H9 (cell line): ENCODE measurements around the gene FAM221B. TPM values are rescaled to one million over a fixed set of nuclear protein-coding genes. Genes with fewer than 3 reads are reported as not detected.

Experiments used
- DNase-seq: peaks from one replicate; pipeline ENCODE4 v3.0.0-alpha.2; 2017
- H2AFZ ChIP-seq: one replicate; pipeline ENCODE4 v1.6.1; 2013; ENCODE audit warnings: mild to moderate bottlenecking, low read length, control low read depth, moderate library complexity
- H2AK5ac ChIP-seq: 2 replicates; pipeline ENCODE4 v1.6.1; 2013; ENCODE audit warnings: low read length, control low read depth, mixed read lengths; ENCODE audit not compliant: insufficient read length
- H2BK120ac ChIP-seq: one replicate; pipeline ENCODE4 v1.6.1; 2013; ENCODE audit warnings: low read depth, mild to moderate bottlenecking, low read length, control low read depth, inconsistent platforms; ENCODE audit not compliant: poor library complexity, severe bottlenecking
- H2BK12ac ChIP-seq: 2 replicates; pipeline ENCODE4 v1.6.1; 2013; ENCODE audit warnings: low read length, control low read depth, mixed read lengths, low read depth; ENCODE audit not compliant: insufficient read length
- H2BK15ac ChIP-seq: 2 replicates; pipeline ENCODE4 v1.6.1; 2013; ENCODE audit warnings: low read depth, low read length, control low read depth
- H2BK20ac ChIP-seq: one replicate; pipeline ENCODE4 v1.6.1; 2013; ENCODE audit warnings: low read depth, mild to moderate bottlenecking, low read length, control low read depth, inconsistent platforms; ENCODE audit not compliant: poor library complexity, severe bottlenecking
- H2BK5ac ChIP-seq: 2 replicates; pipeline ENCODE4 v1.6.1; 2013; ENCODE audit warnings: low read length, control low read depth, mixed read lengths; ENCODE audit not compliant: insufficient read length
- H3K14ac ChIP-seq: 2 replicates; pipeline ENCODE4 v1.6.1; 2013; ENCODE audit warnings: low read length, control low read depth; ENCODE audit not compliant: insufficient read depth
- H3K18ac ChIP-seq: 2 replicates; pipeline ENCODE4 v1.6.1; 2013; ENCODE audit warnings: low read depth, mild to moderate bottlenecking, mixed read lengths, low read length, control low read depth; ENCODE audit not compliant: insufficient read length
- H3K23ac ChIP-seq: 2 replicates; pipeline ENCODE4 v1.6.1; 2013; ENCODE audit warnings: low read length, control low read depth, mixed read lengths, low read depth; ENCODE audit not compliant: insufficient read length
- H3K23me2 ChIP-seq: 2 replicates; pipeline ENCODE4 v1.6.1; 2013; ENCODE audit warnings: low read depth, mild to moderate bottlenecking, mixed read lengths, low read length, control low read depth; ENCODE audit not compliant: insufficient read length, poor library complexity, severe bottlenecking
- H3K27ac ChIP-seq: 2 replicates; pipeline ENCODE4 v1.5.1; 2013; ENCODE audit warnings: low read length, control low read depth, mixed read lengths, low read depth; ENCODE audit not compliant: insufficient read length
- H3K27me3 ChIP-seq: 2 replicates; pipeline ENCODE4 v1.6.1; 2013; ENCODE audit warnings: low read length, control low read depth, inconsistent platforms; ENCODE audit not compliant: insufficient read depth
- H3K4ac ChIP-seq: 2 replicates; pipeline ENCODE4 v1.6.1; 2013; ENCODE audit warnings: low read depth, mild to moderate bottlenecking, control low read depth, inconsistent platforms, low read length, moderate library complexity
- H3K4me1 ChIP-seq: 2 replicates; pipeline ENCODE4 v1.6.1; 2013; ENCODE audit warnings: low read length, control low read depth, inconsistent platforms; ENCODE audit not compliant: insufficient read depth
- H3K4me2 ChIP-seq: 2 replicates; pipeline ENCODE4 v1.6.1; 2013; ENCODE audit warnings: low read length, control low read depth, mixed read lengths; ENCODE audit not compliant: insufficient read length, insufficient read depth
- H3K56ac ChIP-seq: 2 replicates; pipeline ENCODE4 v1.6.1; 2013; ENCODE audit warnings: low read depth, mild to moderate bottlenecking, mixed read lengths, low read length, control low read depth; ENCODE audit not compliant: insufficient read length
- H3K79me1 ChIP-seq: 2 replicates; pipeline ENCODE4 v1.6.1; 2013; ENCODE audit warnings: low read depth, mild to moderate bottlenecking, moderate library complexity, low read length, control low read depth, inconsistent platforms; ENCODE audit not compliant: insufficient read depth, poor library complexity, severe bottlenecking
- H3K79me2 ChIP-seq: 2 replicates; pipeline ENCODE4 v1.6.1; 2013; ENCODE audit warnings: low read length, control low read depth, inconsistent platforms; ENCODE audit not compliant: insufficient read depth
- H3K9ac ChIP-seq: 2 replicates; pipeline ENCODE4 v1.6.1; 2013; ENCODE audit warnings: low read length, control low read depth, mixed read lengths; ENCODE audit not compliant: insufficient read length; ENCODE audit errors: extremely low read depth
- H3K9me3 ChIP-seq: one replicate; pipeline ENCODE4 v1.6.1; 2013; ENCODE audit warnings: low read depth, low read length, inconsistent platforms; ENCODE audit not compliant: control insufficient read depth
- H3T11ph ChIP-seq: one replicate; pipeline ENCODE4 v1.6.1; 2013; ENCODE audit warnings: mild to moderate bottlenecking, low read length, control low read depth, inconsistent platforms
- H4K20me1 ChIP-seq: one replicate; pipeline ENCODE4 v1.6.1; 2013; ENCODE audit not compliant: control insufficient read depth, insufficient read length, insufficient read depth
- H4K5ac ChIP-seq: 2 replicates; pipeline ENCODE4 v1.6.1; 2013; ENCODE audit warnings: low read depth, mild to moderate bottlenecking, mixed read lengths, low read length, control low read depth; ENCODE audit not compliant: insufficient read length
- H4K8ac ChIP-seq: replicated peaks from 2 replicates; pipeline ENCODE4 v1.6.1; 2013; ENCODE audit warnings: low read length, control low read depth, mixed read lengths, low read depth; ENCODE audit not compliant: insufficient read length
- H4K91ac ChIP-seq: 2 replicates; pipeline ENCODE4 v1.6.1; 2013; ENCODE audit warnings: low read depth, mild to moderate bottlenecking, moderate library complexity, mixed read lengths, low read length, control low read depth; ENCODE audit not compliant: insufficient read length
- H3K27ac Mint-ChIP-seq, 3 experiments: 2 replicates in 2 of 3; 3 replicates in 1 of 3; pipeline ENCODE4 v1.8.0; 2020 to 2021; ENCODE audit warnings: mixed read lengths in 3 of 3, mild to moderate bottlenecking in 1 of 3, moderate library complexity in 1 of 3
- H3K27me3 Mint-ChIP-seq: 2 replicates; pipeline ENCODE4 v1.8.0; 2021; ENCODE audit warnings: low read depth, mild to moderate bottlenecking, moderate library complexity, mixed read lengths
- H3K36me3 Mint-ChIP-seq, 3 experiments: 2 replicates in 2 of 3; 3 replicates in 1 of 3; pipeline ENCODE4 v1.8.0; 2020 to 2021; ENCODE audit warnings: low read depth in 3 of 3, mixed read lengths in 3 of 3; ENCODE audit not compliant: insufficient read depth in 1 of 3
- H3K4me1 Mint-ChIP-seq, 2 experiments: 2 replicates each; pipeline ENCODE4 v1.8.0; 2020; ENCODE audit warnings: mixed read lengths in 2 of 2
- H3K4me3 Mint-ChIP-seq, 2 experiments: 2 replicates in 1 of 2; 3 replicates in 1 of 2; pipeline ENCODE4 v1.8.0; 2020 to 2021; ENCODE audit warnings: mild to moderate bottlenecking in 2 of 2, mixed read lengths in 2 of 2, moderate library complexity in 1 of 2
- H3K9me3 Mint-ChIP-seq, 2 experiments: 2 replicates in 1 of 2; 3 replicates in 1 of 2; pipeline ENCODE4 v1.8.0; 2020; ENCODE audit warnings: mild to moderate bottlenecking in 2 of 2, mixed read lengths in 2 of 2, moderate library complexity in 1 of 2
- CTCF ChIP-seq: fragments of 200-600 bp; sonication (generic); conservative IDR thresholded peaks from 3 replicates; pipeline ENCODE4 v1.8.0; 2021; ENCODE audit warnings: antibody characterized with exemption, mild to moderate bottlenecking
- WGBS: extraction: QIAGEN DNeasy Blood & Tissue Kit; methylation state at CpG from one replicate; pipeline ENCODE4 v1.1.7; 2013; ENCODE audit warnings: missing lambda C conversion rate, low lambda C conversion rate, mixed read lengths; ENCODE audit not compliant: insufficient read length; ENCODE audit errors: extremely low coverage; 5-methylcytosine and 5-hydroxymethylcytosine counted together
- total RNA-seq: library from RNA; stranded (reverse); gene quantifications from 2 replicates; pipeline ENCODE4 v1.2.1, GENCODE V29; 2021

The FAM221B gene
- total RNA-seq, 1 experiment from 2014 or later = not detected

GRCh38 chr9:35862328-35862727, 33.8 kb upstream of the FAM221B start:
- WGBS = no CpG with 5 or more reads among the region's 4 CpGs

More at GRCh38 chr9:35862328-35862727, 33.8 kb upstream of the FAM221B start:
- Histone ChIP-seq H3K27me3 (no peaks in the 10 kb centered on the region), H2BK12ac (no peak overlapping the region), H3K23ac (no peak overlapping the region), H4K8ac (no peak overlapping the region), H3K23me2 (no peaks in the 10 kb centered on the region), H2BK15ac (no peak overlapping the region), H3K9me3 (no peaks in the 10 kb centered on the region), H2AFZ (no peak overlapping the region), H3T11ph (no peak overlapping the region), H3K4me2 (no peak overlapping the region), H2BK20ac (no peak overlapping the region), H4K91ac (no peak overlapping the region), H3K9ac (no peak overlapping the region), H2BK120ac (no peak overlapping the region), H3K4ac (no peak overlapping the region), H4K20me1 (no peaks in the 10 kb centered on the region), H3K79me1 (no peaks in the 10 kb centered on the region), H2BK5ac (no peak overlapping the region), H3K14ac (no peak overlapping the region), H4K5ac (no peak overlapping the region), H3K27ac (no peak overlapping the region), H2AK5ac (no peak overlapping the region), H3K18ac (no peak overlapping the region), H3K56ac (no peak overlapping the region), H3K79me2 (no peaks in the 10 kb centered on the region), H3K4me1 (no peaks in the 10 kb centered on the region)
- no peak for DNase-seq
- no peaks in the 10 kb centered on the region for H3K9me3 Mint-ChIP-seq
- peaks cover 6% of the 10 kb centered on the region in 2 experiments for H3K4me1 Mint-ChIP-seq
- H3K4me3 Mint-ChIP-seq = no peak overlapping the region
- peaks cover 40% of the 10 kb centered on the region for H3K27me3 Mint-ChIP-seq
- no peak for TF ChIP-seq CTCF
- no peaks in the 10 kb centered on the region for H3K36me3 Mint-ChIP-seq
- no peak overlapping the region for H3K27ac Mint-ChIP-seq
